Muscle of leg (tissue), 11 donors: ENCODE results near the gene GOLGA8K. TPM values are rescaled to one million over a fixed set of nuclear protein-coding genes. Genes with fewer than 3 reads are reported as not detected.
"Not testable (repeated sequence)": the region's sequence is repeated elsewhere in the genome, so short reads cannot be mapped to it uniquely, and the experiment has no call there.

ENCODE experiments used
- DNase-seq: peaks from one replicate; pipeline ENCODE4 v3.0.0; 2013
- H3K27ac ChIP-seq: one replicate; pipeline ENCODE4 v1.5.1; 2013; ENCODE audit warnings: mild to moderate bottlenecking, low read length, control low read depth
- H3K27me3 ChIP-seq: one replicate; pipeline ENCODE4 v1.6.1; 2013; ENCODE audit warnings: low read length; ENCODE audit not compliant: control insufficient read depth, insufficient read depth
- H3K36me3 ChIP-seq: one replicate; pipeline ENCODE4 v1.6.1; 2013; ENCODE audit warnings: low read length; ENCODE audit not compliant: control insufficient read depth, insufficient read depth
- H3K4me1 ChIP-seq: one replicate; pipeline ENCODE4 v1.6.1; 2013; ENCODE audit warnings: low read length; ENCODE audit not compliant: control insufficient read depth, insufficient read depth
- H3K4me3 ChIP-seq: one replicate; pipeline ENCODE4 v1.5.1; 2013; ENCODE audit warnings: low read length, control low read depth
- H3K9me3 ChIP-seq: replicated peaks from 2 replicates; pipeline ENCODE4 v1.6.1; 2013; ENCODE audit warnings: low read depth, low read length; ENCODE audit not compliant: control insufficient read depth
- WGBS: methylation state at CpG from one replicate; pipeline ENCODE4 v1.1.5; 2013; ENCODE audit warnings: missing lambda C conversion rate; ENCODE audit not compliant: insufficient coverage; 5-methylcytosine and 5-hydroxymethylcytosine counted together
- polyA plus RNA-seq, 8 donors: library from polyadenylated mRNA; unstranded; fragments of 120-200 nt; gene quantifications; one replicate each; pipeline versions ENCODE4 v1.2.1 to v1.2.3, GENCODE V29; 2013; ENCODE audit warnings: inconsistent platforms in 1 of 8, low replicate concordance in 1 of 8; ENCODE audit not compliant: insufficient read length in 8 of 8, insufficient read depth in 1 of 8
- total RNA-seq: library from RNA; stranded (reverse); fragments of 120-200 nt; gene quantifications from one replicate; pipeline ENCODE4 v1.2.4, GENCODE V29; 2013

GOLGA8K gene
- total and polyA plus RNA-seq, 9 donors, result 0.43 to 3.6 (median 0.85) TPM

DNA sequence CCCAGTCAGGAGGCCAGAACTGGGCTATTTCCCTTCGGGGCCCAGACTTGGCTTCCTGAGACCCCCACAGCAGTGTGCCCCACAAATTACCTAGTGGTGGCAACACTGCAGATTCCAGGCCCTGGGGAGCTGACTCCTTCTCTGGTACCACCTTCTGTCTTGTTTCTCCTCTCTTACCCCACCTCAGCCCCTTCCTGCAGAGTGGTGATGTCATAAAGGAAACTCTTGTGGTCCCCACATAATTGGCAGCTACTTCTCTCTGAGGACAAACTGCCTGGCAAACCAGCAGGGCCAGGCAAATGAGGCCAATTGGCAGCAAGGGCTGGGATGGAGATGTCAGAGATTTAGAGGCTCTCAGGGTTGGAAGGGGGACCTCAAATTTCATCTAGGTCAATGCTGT lies 44.6 kb downstream of the GOLGA8K start:
- H3K27me3 ChIP-seq, H3K27ac ChIP-seq, H3K9me3 ChIP-seq, H3K36me3 ChIP-seq, H3K4me1 ChIP-seq, H3K4me3 ChIP-seq, DNase-seq: not testable (repeated sequence)
- WGBS, result no CpG with 5 or more reads among the region's 1 CpG

DNA sequence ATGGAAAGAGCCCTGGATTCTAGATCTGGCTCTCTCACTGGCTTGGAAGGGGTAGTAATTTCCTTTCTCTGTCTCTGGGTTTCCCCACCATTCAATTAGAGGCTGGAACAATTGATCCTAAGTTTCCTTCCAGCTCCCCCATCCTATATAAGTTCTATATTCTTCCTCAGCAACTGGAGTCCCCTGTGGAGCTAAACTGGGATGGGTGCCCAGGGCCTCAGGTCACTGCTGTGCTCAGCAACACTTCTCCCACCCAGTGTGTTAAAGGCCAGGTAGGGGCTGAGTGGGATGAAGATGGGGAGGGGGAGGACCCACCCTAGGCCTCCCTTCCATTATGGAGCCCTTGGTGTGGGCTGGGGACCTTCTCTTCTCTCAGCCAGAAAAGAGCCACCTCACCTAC lies 46.2 kb downstream of the GOLGA8K start:
- not testable (repeated sequence) for H3K9me3 ChIP-seq, H3K4me3 ChIP-seq, H3K27me3 ChIP-seq, H3K4me1 ChIP-seq, H3K36me3 ChIP-seq, DNase-seq, H3K27ac ChIP-seq

DNA sequence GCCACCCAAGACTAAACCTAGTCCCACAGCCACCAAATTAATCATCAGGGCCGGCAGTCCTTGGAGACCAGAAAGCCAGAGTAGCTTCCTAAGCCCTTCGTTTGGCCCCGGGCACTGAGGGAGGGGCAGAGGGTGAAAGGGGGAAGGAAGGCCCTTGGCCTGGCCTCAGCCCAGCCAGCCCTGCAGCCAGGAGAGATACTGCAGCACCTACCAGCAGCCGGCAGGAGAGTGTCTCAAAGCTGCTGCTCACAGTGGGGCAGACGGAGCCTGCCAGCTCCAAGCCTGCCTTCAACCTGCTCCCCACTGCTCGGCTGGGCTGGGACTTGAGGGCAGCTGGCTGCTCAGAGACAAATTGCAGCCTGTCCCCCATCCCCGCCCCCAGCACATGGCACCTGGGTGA lies 50.3 kb downstream of the GOLGA8K start:
- not testable (repeated sequence) for H3K27ac ChIP-seq, DNase-seq, H3K36me3 ChIP-seq, H3K27me3 ChIP-seq, H3K4me1 ChIP-seq, H3K4me3 ChIP-seq, H3K9me3 ChIP-seq
- no CpG with 5 or more reads among the region's 7 CpGs for WGBS

DNA sequence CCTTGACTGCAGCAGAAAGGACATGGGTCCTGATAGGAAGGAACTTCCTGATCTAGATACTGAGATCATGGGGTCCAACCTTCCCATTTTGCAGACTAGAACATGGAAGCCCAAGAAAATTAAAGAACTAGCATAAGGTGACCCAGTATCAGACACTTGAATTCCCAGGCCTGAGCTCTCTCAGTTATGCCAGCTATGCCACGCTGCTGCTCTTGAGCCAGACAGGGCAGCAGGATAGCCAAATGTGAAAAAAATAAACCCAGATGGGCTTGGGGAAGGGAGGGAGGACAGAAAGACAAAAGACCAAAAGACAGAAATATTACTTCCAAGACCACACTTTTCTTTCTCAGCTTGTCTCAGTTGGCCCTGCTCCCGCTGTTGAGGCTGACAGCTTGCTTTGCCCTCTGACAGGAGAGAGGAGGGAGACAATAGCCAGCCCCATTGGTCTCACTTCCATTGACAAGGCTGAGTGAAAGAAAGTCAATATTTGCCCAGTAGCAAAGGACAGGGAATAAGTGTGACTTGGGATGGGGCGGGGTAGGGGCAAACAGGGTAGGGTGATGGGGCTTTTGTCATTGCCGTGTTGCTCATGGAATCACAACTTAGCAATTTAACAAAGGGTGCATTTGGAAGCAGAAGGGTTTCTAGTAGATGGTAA lies 52.4 kb downstream of the GOLGA8K start:
- H3K4me1 ChIP-seq, DNase-seq, H3K36me3 ChIP-seq, H3K27ac ChIP-seq, H3K9me3 ChIP-seq, H3K4me3 ChIP-seq, H3K27me3 ChIP-seq: not testable (repeated sequence)
- no CpG with 5 or more reads among the region's 4 CpGs for WGBS

DNA sequence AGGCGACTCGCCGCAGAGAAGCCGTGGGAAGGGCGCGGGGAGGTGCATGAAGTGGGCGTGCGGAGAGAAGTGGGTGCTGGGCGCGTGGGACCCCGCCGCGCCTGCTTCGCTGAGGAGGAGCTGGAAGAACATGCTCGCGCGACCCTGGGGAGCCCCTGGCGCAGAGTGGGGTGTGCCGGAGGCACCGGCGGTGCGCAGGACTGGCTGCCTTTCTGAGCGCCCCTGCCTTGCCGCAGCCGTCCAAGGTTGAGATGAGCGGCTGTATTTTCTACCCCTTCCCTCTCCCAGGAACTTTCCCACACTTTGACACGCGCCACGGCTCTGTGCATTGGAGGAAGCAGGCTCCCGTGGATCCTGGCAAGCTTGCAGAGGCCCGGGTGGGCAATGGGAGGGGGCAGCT lies 56.1 kb downstream of the GOLGA8K start:
- not testable (repeated sequence) for H3K27me3 ChIP-seq, H3K4me3 ChIP-seq

DNA sequence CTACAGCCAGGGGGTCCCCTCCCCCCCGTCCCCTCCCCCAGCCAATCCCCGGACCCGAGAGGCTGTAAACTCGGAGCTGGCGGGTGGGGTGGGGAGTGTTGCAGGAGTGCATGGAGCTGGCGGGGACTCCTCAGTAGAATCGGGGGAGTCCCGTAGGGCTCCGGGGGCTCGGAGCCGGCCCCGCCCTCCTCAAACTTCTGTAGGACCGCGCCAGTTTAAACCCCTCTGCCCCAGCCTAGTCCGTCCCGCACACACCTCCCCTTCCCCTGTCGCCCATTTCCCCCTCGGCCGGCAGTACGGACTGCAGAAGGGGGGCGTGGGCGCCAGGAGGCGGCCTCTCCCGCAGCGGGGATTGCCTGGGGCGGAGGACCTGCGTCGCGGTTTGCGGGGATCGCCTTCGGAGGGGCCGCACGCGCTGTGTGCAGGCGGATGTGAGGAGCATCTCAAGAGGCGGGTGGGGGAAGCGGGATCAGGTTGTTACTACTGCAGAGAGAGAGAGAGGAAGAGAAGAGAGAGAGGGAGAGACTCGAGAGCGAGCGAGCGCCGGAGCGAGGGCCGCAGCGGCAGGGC lies 57.0 kb downstream of the GOLGA8K start:
- not testable (repeated sequence) for H3K27me3 ChIP-seq, H3K4me3 ChIP-seq, H3K27ac ChIP-seq, DNase-seq, H3K36me3 ChIP-seq, H3K4me1 ChIP-seq, H3K9me3 ChIP-seq
- WGBS, result no CpG with 5 or more reads among the region's 46 CpGs

More for the DNA sequence above, 56.1 kb downstream of the GOLGA8K start:
- not testable (repeated sequence) for H3K27ac ChIP-seq, DNase-seq, H3K36me3 ChIP-seq, H3K4me1 ChIP-seq, H3K9me3 ChIP-seq
- WGBS, result no CpG with 5 or more reads among the region's 31 CpGs

DNA sequence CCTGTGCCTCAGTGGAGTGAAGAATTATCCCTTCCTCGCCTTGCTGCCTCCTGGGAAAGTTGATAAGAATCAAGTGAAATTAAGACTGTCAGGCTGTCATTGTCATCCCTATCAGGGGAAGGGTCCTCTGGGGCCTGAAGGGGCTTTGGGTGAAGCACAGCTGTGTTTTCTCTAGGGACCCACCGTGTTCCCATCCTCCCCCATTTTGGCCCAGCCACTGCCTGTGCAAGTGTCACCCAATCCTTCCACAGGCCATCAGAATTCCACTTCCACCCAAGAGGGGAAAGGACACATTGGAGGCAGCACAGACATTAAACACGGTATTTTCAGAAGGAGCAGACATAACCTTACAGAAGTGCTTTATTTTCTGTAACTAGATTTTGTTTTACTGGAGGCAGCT lies 59.2 kb downstream of the GOLGA8K start:
- not testable (repeated sequence) for H3K4me1 ChIP-seq, H3K27ac ChIP-seq, H3K27me3 ChIP-seq, DNase-seq, H3K4me3 ChIP-seq, H3K36me3 ChIP-seq, H3K9me3 ChIP-seq
- WGBS, result no CpG with 5 or more reads among the region's 3 CpGs

Other genes starting within 250 kb of the GOLGA8K start
- gene GOLGA8O, start 52.3 kb upstream of the GOLGA8K start, total RNA-seq, result 1.4 TPM
- under 1 TPM in 4 of 8 donors, not detected in 4; 0.20 to 0.68 (median 0.33) TPM for gene GOLGA8O, start 52.3 kb upstream of the GOLGA8K start, polyA plus RNA-seq
- gene GOLGA8N, start 190.2 kb upstream of the GOLGA8K start, total RNA-seq, result 9.2 TPM
- 10 to 100 TPM; 10.5 to 31.8 (median 17.7) TPM for gene GOLGA8N, start 190.2 kb upstream of the GOLGA8K start, polyA plus RNA-seq
- gene ARHGAP11A, start 212.2 kb upstream of the GOLGA8K start, total RNA-seq, result 10.7 TPM
- gene ARHGAP11A, start 212.2 kb upstream of the GOLGA8K start, polyA plus RNA-seq, result 10 to 100 TPM; 10.6 to 28.7 (median 18.1) TPM
- gene SCG5, start 238.4 kb upstream of the GOLGA8K start, total RNA-seq, result 20.0 TPM
- gene SCG5, start 238.4 kb upstream of the GOLGA8K start, polyA plus RNA-seq, result 10 to 100 TPM in 7 of 8 donors, 1 to 10 TPM in 1; 8.0 to 25.9 (median 12.6) TPM